ENCODE data around the gene PHF13. TPM values are rescaled to one million over a fixed set of nuclear protein-coding genes. Genes with fewer than 3 reads are reported as not detected.

Gene PHF13
- 29.6 and 40.5 TPM in 2 replicates for total RNA-seq (2011; cell fraction: chromatin; rRNA removed; ENCODE audit: low replicate concordance)
- 22.5 and 27.3 TPM in 2 replicates for total RNA-seq (2011; cell fraction: nucleolus; rRNA removed)
- total RNA-seq (2011; cell fraction: nucleoplasm; rRNA removed), result 22.7 and 26.4 TPM in 2 replicates
- 12.6 and 13.8 TPM in 2 replicates for total RNA-seq (2014; rRNA removed)
- total RNA-seq (2014; rRNA removed; fragmentation: Illumina TruSeq; extraction: Trizol), result 11.7 and 12.6 TPM in 2 replicates
- 9.8 and 10.3 TPM in 2 replicates for total RNA-seq (2015; rRNA removed; fragmentation: Illumina TruSeq; extraction: Trizol)
- total RNA-seq (2021), result 30.2 and 36.1 TPM in 2 replicates
- 8.8 and 9.6 TPM in 2 replicates for polyA plus RNA-seq (2011; rRNA removed)
- polyA plus RNA-seq (2011; cell fraction: cytosol; rRNA removed), result 6.1 and 6.2 TPM in 2 replicates
- polyA plus RNA-seq (2011; cell fraction: nucleus; rRNA removed), result 20.7 and 23.9 TPM in 2 replicates
- 15.6 and 27.8 TPM in 2 replicates for polyA plus RNA-seq (2012)
- 17.9 and 21.5 TPM in 2 replicates for polyA plus RNA-seq (2014; fragmentation: Illumina TruSeq; extraction: Trizol)
- polyA plus RNA-seq (2014; fragmentation: Nextera tagmentation; extraction: Ambion mirVana), result 1 to 10 TPM; 1.8 TPM
- polyA plus RNA-seq (2014; rRNA removed), result 13.2 and 13.3 TPM in 2 replicates
- 7.5 and 7.7 TPM in 2 replicates for polyA minus RNA-seq (2011; rRNA and poly(A)+ RNA removed)
- polyA minus RNA-seq (2011; cell fraction: cytosol; rRNA and poly(A)+ RNA removed), result 7.8 and 9.4 TPM in 2 replicates
- 4.3 and 6.3 TPM in 2 replicates for polyA minus RNA-seq (2011; cell fraction: nucleus; rRNA and poly(A)+ RNA removed)
- Bru-seq, nascent RNA, result percentile 89 among the genes with signal in this experiment
- BruChase-seq, experiment 1, labeled RNA remaining after a 2-hour chase, result percentile 96 among the genes with signal in this experiment
- BruChase-seq, experiment 2, labeled RNA remaining after a 6-hour chase, result percentile 94 among the genes with signal in this experiment
- long read RNA-seq, experiment 1, transcript PHF13-201 (4 exons, 3,681 nt), result major isoform, 108 of 193 reads
- long read RNA-seq, experiment 1, partial matches to known transcripts, result 80 of 193 reads
- long read RNA-seq, experiment 1, other reads (novel, unspliced or antisense), result 5 of 193 reads
- long read RNA-seq, experiment 2, transcript PHF13-201 (4 exons, 3,681 nt), result major isoform, 18 of 46 reads
- long read RNA-seq, experiment 2, partial matches to known transcripts, result 28 of 46 reads
- long read RNA-seq, experiment 2, other reads (novel, unspliced or antisense), result 0 of 46 reads
- long read RNA-seq, experiment 3, partial matches to known transcripts, result 3 of 8 reads
- long read RNA-seq, experiment 3, other reads (novel, unspliced or antisense), result 3 of 8 reads

DNA sequence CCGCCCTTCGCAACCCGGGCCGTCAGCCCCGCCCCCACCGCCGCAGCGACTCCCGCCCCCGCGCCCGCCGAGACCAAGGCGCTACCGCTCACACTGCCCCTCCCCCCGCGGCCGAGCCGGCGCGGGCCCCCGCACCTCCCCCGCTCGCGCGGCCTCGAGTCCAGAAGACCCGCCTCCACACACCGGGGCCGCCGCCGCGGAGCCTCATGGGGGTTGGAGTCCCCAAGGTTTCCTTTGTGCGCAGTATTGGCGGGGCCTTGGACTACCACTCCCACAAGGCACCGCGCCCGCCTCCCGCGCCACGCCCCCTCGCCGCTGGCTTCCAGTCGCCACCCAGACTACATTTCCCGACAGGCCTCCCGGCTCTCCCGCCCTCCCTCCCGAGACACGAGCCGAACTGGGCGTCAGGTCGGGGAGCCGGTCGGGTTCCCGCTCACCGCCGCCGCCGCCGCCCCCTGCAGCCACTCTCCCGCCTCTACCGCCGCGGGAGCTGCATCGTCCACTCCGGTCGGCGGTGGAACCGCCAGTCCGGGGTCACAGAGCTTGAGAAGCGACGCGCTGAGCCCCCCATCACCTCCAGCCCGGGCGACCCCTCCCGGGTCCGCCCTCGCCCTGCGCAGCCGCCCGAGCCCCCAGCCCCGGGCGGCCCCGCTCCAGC lies at the start of gene PHF13:
Gene PHF13, plus strand, starts transcription at position 371 of the 658 bp plus-strand sequence. CDS start 336 bp downstream, outside the sequence.
- Histone ChIP-seq H3K9me3 (replicated peaks; ENCODE audit: control insufficient read depth, insufficient read depth, low read depth, low read length) (no peaks in the 10 kb centered on the region), H3K27me3 (ENCODE audit: control insufficient read depth in 2 of 2, insufficient read depth in 2 of 2, low read length in 2 of 2) (no peaks in the 10 kb centered on the region), H3K4me3 (peak within 1 kb of the TSS; percentile 97), H3K36me3 (ENCODE audit: control insufficient read depth, insufficient read depth, low read length) (peaks cover 23% of the 10 kb centered on the region; the same call in 2 of the 3 replicates), H3K9me1 (ENCODE audit: control insufficient read depth, insufficient read depth, low read length) (no peaks in the 10 kb centered on the region), H3K79me2 (ENCODE audit: control insufficient read depth, insufficient read depth, low read length) (peaks cover 64% of the 10 kb centered on the region), H3K4me2 (ENCODE audit: insufficient read depth, low read length) (peak within 1 kb of the TSS; percentile 98), H2AFZ (ENCODE audit: low read depth, low read length) (peak within 1 kb of the TSS; percentile 81), H3K4me1 (replicated peaks in 1 of 2; ENCODE audit: control insufficient read depth in 2 of 2, insufficient read depth in 2 of 2, low read length in 2 of 2) (peaks cover 21 to 47% of the 10 kb centered on the region in 2 experiments), H3K9ac (ENCODE audit: insufficient read depth in 1 of 2, low read depth in 2 of 2, low read length in 2 of 2) (peak within 1 kb of the TSS; percentile 87 to 99), H4K20me1 (replicated peaks; ENCODE audit: control insufficient read depth, insufficient read depth, low read length) (peaks cover 14% of the 10 kb centered on the region), H3K27ac (ENCODE audit: extremely low read depth, low read depth, low read length) (peak within 1 kb of the TSS; percentile 94)
- DNase-seq (ENCODE audit: extremely low read depth in 1 of 4, low spot score in 3 of 4) (peak; percentile 91 to 100 (median 96)), FAIRE-seq (peak; percentile 71), ATAC-seq (peak; percentile 91)
- ChIA-PET CTCF (ENCODE audit: low intra/inter-chr PET ratio) (no interaction called here), POLR2A (interaction anchor here (0.6 to 1.2 kb wide), 7 partner anchors 8 to 52 kb away, joined by 3 to 10 read pairs (median 4); partner anchors contain the start of gene KLHL21)
- no TSS peak for BruUV-seq (replicated peaks)
- intact Hi-C loops (cut with micrococcal nuclease), result loop anchor here (1.0 to 2.0 kb wide), 2 partner anchors 12 to 13 kb away; no protein-coding TSS in a partner anchor
- 0% methylated on average over 13 of the region's 84 CpGs for WGBS (ENCODE audit: insufficient coverage, low coverage, missing lambda C conversion rate)
- in situ Hi-C loops (cut with MboI), result no loop called here
- TF ChIP-seq ZNF282 (CRISPR knock-in tag; IDR thresholded peaks at IDR 0.05), result peak; percentile 14; the same call in 1 of the 2 replicates
- TF ChIP-seq PYGO2 (tag; IDR thresholded peaks at IDR 0.05), result no peak
- peak; percentile 98 for TF ChIP-seq ZNF143 (CRISPR knock-in tag; IDR thresholded peaks at IDR 0.05)
- TF ChIP-seq TARDBP (IDR thresholded peaks at IDR 0.05), result no peak
- no peak for TF ChIP-seq CHD1 (IDR thresholded peaks at IDR 0.05; ENCODE audit: low read length)
- TF ChIP-seq MAFF (IDR thresholded peaks at IDR 0.05; ENCODE audit: low read length), result no peak
- TF ChIP-seq ZNF436 (CRISPR knock-in tag; IDR thresholded peaks at IDR 0.05), result no peak
- no peak for TF ChIP-seq SETDB1 (IDR thresholded peaks at IDR 0.05; ENCODE audit: low read length)
- TF ChIP-seq ZNF584 (CRISPR knock-in tag; IDR thresholded peaks at IDR 0.05; ENCODE audit: low read depth), result 0 out of 2 replicates have a peak, but pooled peaks have one; percentile 72
- no peak for TF ChIP-seq KAT7 (CRISPR knock-in tag; IDR thresholded peaks at IDR 0.05; ENCODE audit: borderline replicate concordance)
- no peak for TF ChIP-seq SMARCE1 (IDR thresholded peaks at IDR 0.05)
- no peak for TF ChIP-seq ZNF444 (CRISPR knock-in tag; IDR thresholded peaks at IDR 0.05)
- TF ChIP-seq CCAR2 (IDR thresholded peaks at IDR 0.05; ENCODE audit: low read depth, low read length), result no peak
- no peak for TF ChIP-seq C11orf30 (IDR thresholded peaks at IDR 0.05; ENCODE audit: low read depth)
- peak; percentile 99 for TF ChIP-seq SP1 (CRISPR knock-in tag; IDR thresholded peaks at IDR 0.05)
- TF ChIP-seq, protein P1, sequence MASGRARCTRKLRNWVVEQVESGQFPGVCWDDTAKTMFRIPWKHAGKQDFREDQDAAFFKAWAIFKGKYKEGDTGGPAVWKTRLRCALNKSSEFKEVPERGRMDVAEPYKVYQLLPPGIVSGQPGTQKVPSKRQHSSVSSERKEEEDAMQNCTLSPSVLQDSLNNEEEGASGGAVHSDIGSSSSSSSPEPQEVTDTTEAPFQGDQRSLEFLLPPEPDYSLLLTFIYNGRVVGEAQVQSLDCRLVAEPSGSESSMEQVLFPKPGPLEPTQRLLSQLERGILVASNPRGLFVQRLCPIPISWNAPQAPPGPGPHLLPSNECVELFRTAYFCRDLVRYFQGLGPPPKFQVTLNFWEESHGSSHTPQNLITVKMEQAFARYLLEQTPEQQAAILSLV (tag; IDR thresholded peaks at IDR 0.05), result no peak
- no peak for TF ChIP-seq PHF20 (IDR thresholded peaks at IDR 0.05; ENCODE audit: partially characterized antibody)
- TF ChIP-seq, protein P2, sequence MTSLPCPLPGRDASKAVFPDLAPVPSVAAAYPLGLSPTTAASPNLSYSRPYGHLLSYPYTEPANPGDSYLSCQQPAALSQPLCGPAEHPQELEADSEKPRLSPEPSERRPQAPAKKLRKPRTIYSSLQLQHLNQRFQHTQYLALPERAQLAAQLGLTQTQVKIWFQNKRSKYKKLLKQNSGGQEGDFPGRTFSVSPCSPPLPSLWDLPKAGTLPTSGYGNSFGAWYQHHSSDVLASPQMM (CRISPR knock-in tag; IDR thresholded peaks at IDR 0.05), result no peak

Data from K562 (cell line).